K562 (cell line): ENCODE data around the gene TP53BP1. TPM values are rescaled to one million over a fixed set of nuclear protein-coding genes. Genes with fewer than 3 reads are reported as not detected.

Source experiments
- BHLHE40 ChIP-seq: IDR thresholded peaks from 2 replicates; pipeline ENCODE4 v1.6.1; 2011; ENCODE audit warnings: low read length, improper control_type of control experiment
- DPF2 ChIP-seq: fragments of 450-650 bp; IDR thresholded peaks from 2 replicates; pipeline ENCODE4 v1.6.1; 2016
- HCFC1 ChIP-seq: IDR thresholded peaks from 2 replicates; pipeline ENCODE4 v1.6.1; 2012; ENCODE audit warnings: low read depth, low read length, improper control_type of control experiment
- HNRNPLL ChIP-seq: fragments of 200-400 bp; formaldehyde crosslinking; IDR thresholded peaks from 2 replicates; pipeline ENCODE4 v1.6.1; 2017; ENCODE audit warnings: low read length, low read depth, mild to moderate bottlenecking; ENCODE audit not compliant: poor library complexity, severe bottlenecking
- IFI16 ChIP-seq: fragments of 250-450 bp; sonication (Bioruptor Pico); IDR thresholded peaks from 2 replicates; pipeline ENCODE4 v2.1.2; 2022; ENCODE audit warnings: mild to moderate bottlenecking, inconsistent platforms
- KAT2B ChIP-seq: IDR thresholded peaks from one replicate; pipeline ENCODE4 v1.6.1; 2012; ENCODE audit warnings: low read depth, mild to moderate bottlenecking, control low read depth, inconsistent platforms, low read length, moderate library complexity
- MEIS2 ChIP-seq: fragments of 450-650 bp; IDR thresholded peaks from 2 replicates; pipeline ENCODE4 v1.6.1; 2014; ENCODE audit warnings: mild to moderate bottlenecking; ENCODE audit not compliant: partially characterized antibody
- POLR2H ChIP-seq: IDR thresholded peaks from 2 replicates; pipeline ENCODE4 v1.6.1; 2016; ENCODE audit warnings: missing genetic modification characterization, low read depth, mild to moderate bottlenecking, control low read depth, missing compliant biosample characterization, moderate library complexity
- POLR3A ChIP-seq: IDR thresholded peaks from 2 replicates; pipeline ENCODE4 v1.6.1; 2011; ENCODE audit warnings: borderline replicate concordance, mild to moderate bottlenecking, moderate library complexity; ENCODE audit not compliant: insufficient read length, insufficient read depth; ENCODE audit errors: extremely low read depth
- RCOR1 ChIP-seq, 2 experiments: IDR thresholded peaks; 2 replicates each; pipeline ENCODE4 v1.6.1; 2012; ENCODE audit warnings: low read depth in 2 of 2, low read length in 2 of 2, borderline replicate concordance in 1 of 2, improper control_type of control experiment in 1 of 2
- REST ChIP-seq, 2 experiments: fragments of 450-650 bp; formaldehyde crosslinking in 1 of 2; IDR thresholded peaks; 2 replicates each; pipeline versions ENCODE4 v1.4.0 to v1.6.1; 2014 to 2020; ENCODE audit warnings: mild to moderate bottlenecking in 2 of 2, borderline replicate concordance in 1 of 2, low read depth in 1 of 2
- RNF2 ChIP-seq: sonication (generic); IDR thresholded peaks from 2 replicates; pipeline ENCODE4 v1.6.1; 2016
- SRSF3 ChIP-seq: fragments of 200-400 bp; formaldehyde crosslinking; IDR thresholded peaks from 2 replicates; pipeline ENCODE4 v1.6.1; 2016; ENCODE audit warnings: mild to moderate bottlenecking, low read length, moderate library complexity; ENCODE audit not compliant: insufficient read depth
- TEAD4 ChIP-seq, 2 experiments: sonication (generic) in 1 of 2; formaldehyde crosslinking in 1 of 2; IDR thresholded peaks; 2 replicates each; pipeline versions ENCODE4 v1.6.1 to v1.8.0; 2012 to 2022; ENCODE audit warnings: borderline replicate concordance in 1 of 2, inconsistent platforms in 1 of 2, low read length in 1 of 2, mild to moderate bottlenecking in 1 of 2, missing genetic modification reagents in 1 of 2
- TGIF2 ChIP-seq: sonication (generic); formaldehyde crosslinking; IDR thresholded peaks from 2 replicates; pipeline ENCODE4 v1.8.1; 2022; ENCODE audit warnings: mild to moderate bottlenecking, missing genetic modification reagents, moderate library complexity
- TSC22D4 ChIP-seq: fragments of 450-650 bp; IDR thresholded peaks from 2 replicates; pipeline ENCODE4 v1.6.1; 2016; ENCODE audit warnings: missing genetic modification characterization, missing biosample characterization, control low read depth
- ZNF507 ChIP-seq: conservative IDR thresholded peaks from 2 replicates; pipeline ENCODE4 v1.6.1; 2017; ENCODE audit warnings: missing genetic modification characterization, missing compliant biosample characterization
- polyA plus RNA-seq, 8 experiments: library from polyadenylated mRNA; depleted of rRNA in 4 of 8; stranded (reverse) in 5 of 8; unstranded in 3 of 8; fragments of >200 nt; fragmentation: Nextera tagmentation in 2 of 8; fragmentation: Illumina TruSeq in 1 of 8; extraction: Ambion mirVana in 2 of 8; extraction: Trizol in 1 of 8; gene quantifications; 2 replicates each; pipeline versions ENCODE4 v1.2.1 to v1.2.3, GENCODE V29; 2011 to 2014; ENCODE audit warnings: inconsistent platforms in 1 of 8, missing spikeins in 1 of 8
- total RNA-seq, 7 experiments: library from RNA; depleted of rRNA in 6 of 7; stranded (reverse); fragments of >200 nt in 6 of 7; fragmentation: Illumina TruSeq in 2 of 7; extraction: Trizol in 2 of 7; gene quantifications; 2 replicates each; pipeline versions ENCODE4 v1.2.1 to v1.2.3, GENCODE V29; 2011 to 2021; ENCODE audit warnings: low replicate concordance in 1 of 7
- TF ChIP-seq, protein P1 (sequence below): sonication (generic); formaldehyde crosslinking; IDR thresholded peaks from 2 replicates; pipeline ENCODE4 v1.8.0; 2022; ENCODE audit warnings: mild to moderate bottlenecking, missing genetic modification reagents
- TF ChIP-seq, protein P2 (sequence below): sonication (generic); formaldehyde crosslinking; IDR thresholded peaks from 2 replicates; pipeline ENCODE4 v1.8.1; 2023; ENCODE audit warnings: mild to moderate bottlenecking, missing genetic modification reagents

Gene TP53BP1
- total and polyA plus RNA-seq, 9 of the 15 experiments (the other 6 are each of a cell fraction or from before 2014, with no cell fraction given): 5.7 to 63.3 (median 30.9) TPM

DNA sequence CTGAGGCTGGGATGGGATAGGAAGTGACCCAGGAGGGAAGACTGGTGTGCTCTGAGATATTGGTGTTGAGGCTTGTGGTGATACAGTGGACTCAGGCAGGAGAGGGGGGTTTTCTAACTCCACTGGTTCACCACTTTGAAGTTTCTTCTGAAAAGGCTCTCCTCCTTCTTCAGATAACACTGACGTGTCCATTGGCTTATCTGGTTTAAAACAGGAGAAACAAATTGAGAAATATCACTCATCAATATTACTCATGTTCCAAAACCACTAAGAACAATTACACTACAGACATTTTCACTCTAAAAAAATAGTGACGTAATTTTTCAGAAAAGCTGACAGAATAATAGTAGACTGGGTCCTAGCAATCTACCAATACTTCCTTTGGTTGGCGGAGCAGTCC, 23.1 kb downstream of the TP53BP1 start (continued):
- no peak for TF ChIP-seq POLR3A
- TF ChIP-seq, protein P1, sequence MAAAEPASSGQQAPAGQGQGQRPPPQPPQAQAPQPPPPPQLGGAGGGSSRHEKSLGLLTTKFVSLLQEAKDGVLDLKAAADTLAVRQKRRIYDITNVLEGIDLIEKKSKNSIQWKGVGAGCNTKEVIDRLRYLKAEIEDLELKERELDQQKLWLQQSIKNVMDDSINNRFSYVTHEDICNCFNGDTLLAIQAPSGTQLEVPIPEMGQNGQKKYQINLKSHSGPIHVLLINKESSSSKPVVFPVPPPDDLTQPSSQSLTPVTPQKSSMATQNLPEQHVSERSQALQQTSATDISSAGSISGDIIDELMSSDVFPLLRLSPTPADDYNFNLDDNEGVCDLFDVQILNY (CRISPR knock-in tag): no peak
- no peak for TF ChIP-seq ZNF507 (tag)
- peak; percentile 79 for TF ChIP-seq TEAD4 (IDR thresholded peaks at IDR 0.05; ENCODE audit: low read length)
- no peak for TF ChIP-seq TEAD4 (CRISPR knock-in tag; IDR thresholded peaks at IDR 0.05; ENCODE audit: borderline replicate concordance)
- TF ChIP-seq RCOR1 (IDR thresholded peaks at IDR 0.05; ENCODE audit: borderline replicate concordance in 1 of 2, low read depth in 2 of 2, low read length in 2 of 2): no peak
- TF ChIP-seq RNF2: no peak; the same call in 1 of the 2 replicates
- TF ChIP-seq HCFC1: no peak
- no peak for TF ChIP-seq TGIF2 (CRISPR knock-in tag)
- no peak for TF ChIP-seq KAT2B
- TF ChIP-seq HNRNPLL: no peak
- peak; percentile 83 for TF ChIP-seq DPF2
- TF ChIP-seq, protein P2, sequence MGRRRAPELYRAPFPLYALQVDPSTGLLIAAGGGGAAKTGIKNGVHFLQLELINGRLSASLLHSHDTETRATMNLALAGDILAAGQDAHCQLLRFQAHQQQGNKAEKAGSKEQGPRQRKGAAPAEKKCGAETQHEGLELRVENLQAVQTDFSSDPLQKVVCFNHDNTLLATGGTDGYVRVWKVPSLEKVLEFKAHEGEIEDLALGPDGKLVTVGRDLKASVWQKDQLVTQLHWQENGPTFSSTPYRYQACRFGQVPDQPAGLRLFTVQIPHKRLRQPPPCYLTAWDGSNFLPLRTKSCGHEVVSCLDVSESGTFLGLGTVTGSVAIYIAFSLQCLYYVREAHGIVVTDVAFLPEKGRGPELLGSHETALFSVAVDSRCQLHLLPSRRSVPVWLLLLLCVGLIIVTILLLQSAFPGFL (CRISPR knock-in tag): no peak
- TF ChIP-seq BHLHE40: no peak
- TF ChIP-seq SRSF3: no peak
- no peak for TF ChIP-seq REST (IDR thresholded peaks at IDR 0.05; ENCODE audit: borderline replicate concordance)
- TF ChIP-seq REST (CRISPR knock-in tag; IDR thresholded peaks at IDR 0.05; ENCODE audit: low read depth): no peak
- no peak for TF ChIP-seq POLR2H
- TF ChIP-seq MEIS2: peak; percentile 84
- TF ChIP-seq TSC22D4 (tag): no peak
- no peak for TF ChIP-seq IFI16
